DND-41 (cell line): Measurements from ENCODE around the gene PLEKHA5.

Experiments used
- ATAC-seq: fragments of 200-7000 bp; cut with Tn5 transposase; 3 replicates; pipeline ENCODE4 v1.9.1; 2021; ENCODE audit warnings: low read depth; ENCODE audit not compliant: insufficient read depth
- DNase-seq: peaks from one replicate; pipeline ENCODE4 v3.0.0-alpha.2; 2020
- H2AFZ ChIP-seq: 2 replicates; pipeline ENCODE4 v1.6.0; 2012; ENCODE audit warnings: low read depth, low read length
- H3K27ac ChIP-seq: 2 replicates; pipeline ENCODE4 v1.5.1; 2012; ENCODE audit warnings: low read length, inconsistent platforms
- H3K27me3 ChIP-seq: fragments of 200-600 bp; sonication (generic); 2 replicates; pipeline ENCODE4 v1.6.0; 2012; ENCODE audit warnings: low read length, mild to moderate bottlenecking, inconsistent platforms; ENCODE audit not compliant: insufficient read depth, poor library complexity
- H3K36me3 ChIP-seq: 2 replicates; pipeline ENCODE4 v1.5.1; 2012; ENCODE audit warnings: low read length, inconsistent platforms; ENCODE audit not compliant: insufficient read depth
- H3K4me1 ChIP-seq: 2 replicates; pipeline ENCODE4 v1.5.1; 2012; ENCODE audit warnings: mild to moderate bottlenecking, low read length; ENCODE audit not compliant: insufficient read depth
- H3K4me2 ChIP-seq: 2 replicates; pipeline ENCODE4 v1.6.0; 2012; ENCODE audit warnings: mild to moderate bottlenecking, moderate library complexity, low read length, inconsistent platforms; ENCODE audit not compliant: insufficient read depth
- H3K4me3 ChIP-seq, 2 experiments: fragments of 200-600 bp in 1 of 2; shearing (Covaris generic) in 1 of 2; 2 replicates each; pipeline ENCODE4 v1.5.1; 2012 to 2016; ENCODE audit warnings: inconsistent platforms in 2 of 2, low read length in 2 of 2, mild to moderate bottlenecking in 2 of 2, low read depth in 1 of 2, moderate library complexity in 1 of 2
- H3K79me2 ChIP-seq: 2 replicates; pipeline ENCODE4 v1.6.0; 2012; ENCODE audit warnings: low read length, inconsistent platforms; ENCODE audit not compliant: insufficient read depth
- H3K9ac ChIP-seq: 2 replicates; pipeline ENCODE4 v1.6.0; 2012; ENCODE audit warnings: low read depth, mild to moderate bottlenecking, inconsistent platforms, low read length, moderate library complexity
- H3K9me3 ChIP-seq: 2 replicates; pipeline ENCODE4 v1.5.1; 2012; ENCODE audit warnings: low read length, moderate library complexity, mild to moderate bottlenecking, inconsistent platforms; ENCODE audit not compliant: insufficient read depth, severe bottlenecking
- H4K20me1 ChIP-seq: 2 replicates; pipeline ENCODE4 v1.6.0; 2012; ENCODE audit warnings: low read length; ENCODE audit not compliant: insufficient read depth
- CTCF ChIP-seq: IDR thresholded peaks from 2 replicates; pipeline ENCODE4 v1.5.1; 2012; ENCODE audit warnings: borderline replicate concordance, low read length, moderate library complexity, mild to moderate bottlenecking; ENCODE audit not compliant: poor library complexity, severe bottlenecking; ENCODE audit errors: extremely low read depth
- EZH2 ChIP-seq: IDR thresholded peaks from 3 replicates; pipeline ENCODE4 v1.6.1; 2012; ENCODE audit warnings: borderline replicate concordance, low read depth, mild to moderate bottlenecking, moderate library complexity, low read length, inconsistent platforms; ENCODE audit not compliant: severe bottlenecking

The PLEKHA5 gene

GRCh38 chr12:19142499-19142898 lies 13.0 kb downstream of the PLEKHA5 start:
- no peak overlapping the region for H3K4me3 ChIP-seq
- TF ChIP-seq EZH2 (no peak), CTCF (no peak)
- no peaks in the 10 kb centered on the region for H3K9me3 ChIP-seq
- no peak overlapping the region for H3K9ac ChIP-seq
- no peak overlapping the region for H3K4me2 ChIP-seq
- peaks cover 7% of the 10 kb centered on the region; the same call in 1 of the 2 replicates for H4K20me1 ChIP-seq
- peaks cover 35% of the 10 kb centered on the region for H3K79me2 ChIP-seq
- no peak overlapping the region for H2AFZ ChIP-seq
- H3K27ac ChIP-seq: no peak overlapping the region
- no peak for ATAC-seq
- H3K4me1 ChIP-seq: no peaks in the 10 kb centered on the region
- H3K27me3 ChIP-seq: no peaks in the 10 kb centered on the region
- no peak for DNase-seq
- H3K36me3 ChIP-seq: peaks cover 17% of the 10 kb centered on the region

DNA sequence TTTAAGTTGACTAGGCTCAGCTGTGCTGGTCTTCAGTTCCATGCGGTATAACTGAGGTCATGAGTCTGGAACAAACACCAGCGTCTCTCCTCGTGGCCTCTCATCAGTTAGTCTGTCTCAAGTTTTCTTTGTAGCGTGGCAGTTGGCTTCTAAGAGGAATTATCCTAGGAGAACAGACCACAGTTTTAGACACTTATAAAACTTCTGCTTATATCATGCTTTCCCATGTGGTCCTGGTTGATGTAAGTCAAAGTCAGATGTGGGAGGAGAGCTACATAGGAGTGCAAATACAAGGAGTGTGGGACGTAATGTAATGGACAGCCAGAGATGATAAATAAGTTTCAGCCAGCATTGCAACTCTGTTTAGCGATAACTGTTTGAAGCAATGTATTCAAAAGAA lies 14.8 kb downstream of the PLEKHA5 start:
- H3K79me2 ChIP-seq: peaks cover 30% of the 10 kb centered on the region
- H3K4me2 ChIP-seq: no peak overlapping the region
- no peak for DNase-seq
- H3K9me3 ChIP-seq: no peaks in the 10 kb centered on the region
- peaks cover 3% of the 10 kb centered on the region; the same call in 1 of the 2 replicates for H4K20me1 ChIP-seq
- no peaks in the 10 kb centered on the region for H3K27me3 ChIP-seq
- H2AFZ ChIP-seq: no peak overlapping the region
- no peaks in the 10 kb centered on the region for H3K4me1 ChIP-seq
- H3K9ac ChIP-seq: no peak overlapping the region
- no peak overlapping the region for H3K27ac ChIP-seq
- TF ChIP-seq CTCF (no peak), EZH2 (no peak)
- no peak for ATAC-seq
- no peak overlapping the region for H3K4me3 ChIP-seq
- peaks cover 17% of the 10 kb centered on the region; the same call in 1 of the 2 replicates for H3K36me3 ChIP-seq

DNA sequence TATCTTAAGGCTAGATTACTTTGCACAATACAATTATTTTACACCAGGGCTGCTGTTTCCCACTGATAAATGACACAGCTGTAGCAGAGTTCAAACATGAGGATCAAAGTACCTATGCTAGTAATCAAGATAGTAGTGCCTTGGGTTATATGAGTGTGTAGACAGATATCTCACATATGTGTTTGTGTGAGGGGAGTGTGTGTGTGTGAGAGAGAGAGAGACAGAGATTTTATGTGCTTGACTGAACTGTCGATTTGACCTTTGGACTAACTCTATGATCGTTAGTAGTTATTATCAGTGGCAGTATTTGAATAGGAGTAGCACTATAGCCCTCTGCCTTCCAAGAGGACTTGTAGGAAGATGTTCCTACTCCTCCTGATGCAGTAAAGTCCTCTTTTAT lies 15.5 kb downstream of the PLEKHA5 start:
- H3K27me3 ChIP-seq: no peaks in the 10 kb centered on the region
- DNase-seq: no peak

More for the DNA sequence above, 15.5 kb downstream of the PLEKHA5 start:
- H3K4me1 ChIP-seq: no peaks in the 10 kb centered on the region
- no peak overlapping the region for H2AFZ ChIP-seq
- ATAC-seq: no peak
- H3K9me3 ChIP-seq: no peaks in the 10 kb centered on the region
- peaks cover 3% of the 10 kb centered on the region; the same call in 1 of the 2 replicates for H4K20me1 ChIP-seq
- TF ChIP-seq CTCF (no peak), EZH2 (no peak)
- no peak overlapping the region for H3K27ac ChIP-seq
- no peak overlapping the region for H3K4me3 ChIP-seq
- no peak overlapping the region for H3K4me2 ChIP-seq
- H3K9ac ChIP-seq: no peak overlapping the region
- peaks cover 30% of the 10 kb centered on the region for H3K79me2 ChIP-seq
- peaks cover 17% of the 10 kb centered on the region for H3K36me3 ChIP-seq
